NCI-H187 treated with DMSO at 0.1 percent for 48 hours (cell line): ENCODE measurements around the gene ZNF91.
"Not testable (repeated sequence)": the region's sequence is repeated elsewhere in the genome, so short reads cannot be mapped to it uniquely, and the experiment has no call there.

Experiments used
- DNase-seq: peaks from one replicate; lab custom pipeline; 2025; lab: John Stamatoyannopoulos, UW

Gene ZNF91

GRCh38 chr19:23395722-23396117, 449 bp upstream of the ZNF91 start:
- DNase-seq: not testable (repeated sequence)

DNA sequence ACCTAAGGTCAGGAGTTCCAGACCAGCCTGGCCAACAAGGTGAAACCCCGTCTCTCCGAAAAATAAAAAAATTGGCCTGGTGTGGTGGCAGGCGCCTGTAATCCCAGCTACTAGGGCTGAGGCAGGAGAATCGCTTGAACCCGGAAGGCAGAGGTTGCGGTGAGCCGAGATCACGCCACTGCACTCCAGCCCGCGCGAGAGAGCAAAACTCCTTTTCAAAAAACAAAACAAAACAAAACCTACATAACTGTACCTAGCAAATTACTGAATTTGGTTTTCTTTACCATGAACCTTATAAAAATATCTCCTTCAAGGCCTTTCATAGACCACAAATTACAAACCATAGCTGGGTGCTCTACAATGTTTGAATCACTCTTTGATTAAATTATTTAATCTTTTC, 760 bp downstream of the ZNF91 start:
- no peak for DNase-seq

GRCh38 chr19:23393121-23393520, 2.1 kb downstream of the ZNF91 start:
- no peak for DNase-seq

DNA sequence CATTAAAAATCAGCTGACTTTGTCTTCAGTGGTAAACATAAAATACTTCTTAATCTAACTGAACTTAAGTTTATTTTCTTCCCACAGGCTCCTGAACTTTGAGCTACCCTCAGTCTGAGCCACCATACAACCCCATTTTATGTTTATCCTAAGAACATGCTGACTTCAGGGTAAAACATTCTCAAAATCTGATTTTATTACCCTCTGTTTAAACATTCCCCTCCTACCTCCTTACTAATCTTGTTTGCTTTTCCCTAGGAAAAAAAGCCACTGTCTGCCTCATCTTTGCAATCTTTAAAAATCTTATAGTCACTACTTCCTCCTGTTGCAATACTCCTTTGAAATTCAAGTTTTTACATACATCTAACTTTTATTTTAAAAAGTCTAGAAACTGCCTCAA, 4.0 kb downstream of the ZNF91 start:
- no peak for DNase-seq

- no peak for DNase-seq
Measured at GRCh38 chr19:23385404-23385803, 9.9 kb downstream of the ZNF91 start.

DNA sequence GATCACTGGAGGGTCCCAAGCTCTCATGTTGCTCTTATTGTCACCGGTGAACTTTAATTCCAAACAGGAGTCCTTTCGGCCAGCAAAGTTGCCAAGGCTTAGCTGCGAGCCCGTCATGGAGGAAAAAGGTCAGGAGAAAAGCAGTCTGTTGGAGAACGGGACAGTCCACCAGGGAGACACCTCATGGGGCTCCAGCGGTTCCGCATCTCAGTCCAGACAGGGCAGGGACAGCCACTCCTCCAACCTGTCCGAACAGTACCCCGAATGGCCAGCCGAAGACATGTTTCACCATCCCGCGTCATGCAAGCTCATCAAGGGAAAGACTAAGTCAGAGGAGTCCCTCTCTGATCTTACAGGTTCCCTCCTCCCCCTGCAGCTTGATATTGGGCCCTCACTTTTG, 10.4 kb downstream of the ZNF91 start:
- no peak for DNase-seq

DNA sequence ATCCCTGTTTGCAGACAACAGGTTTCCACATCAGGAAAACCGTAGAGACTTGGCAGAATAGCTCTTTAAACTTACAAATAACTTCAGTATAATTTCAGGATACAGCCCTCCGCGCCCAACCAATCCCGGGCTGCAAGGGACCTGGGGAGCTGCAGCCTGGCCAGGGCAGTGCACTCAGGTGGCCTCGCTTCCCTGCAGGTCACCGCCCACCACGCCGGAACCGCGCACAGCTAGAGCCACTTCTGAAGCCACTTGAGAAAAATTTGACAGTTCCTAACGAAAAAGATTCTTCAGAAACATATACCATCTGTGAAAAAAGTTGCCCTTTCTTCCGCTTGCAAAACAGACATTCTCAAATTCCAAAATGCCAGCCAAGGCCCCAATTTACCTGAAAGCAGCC, 11.1 kb downstream of the ZNF91 start:
- DNase-seq: no peak

- DNase-seq: no peak
Measured at GRCh38 chr19:23382955-23383354, 12.3 kb downstream of the ZNF91 start.

DNA sequence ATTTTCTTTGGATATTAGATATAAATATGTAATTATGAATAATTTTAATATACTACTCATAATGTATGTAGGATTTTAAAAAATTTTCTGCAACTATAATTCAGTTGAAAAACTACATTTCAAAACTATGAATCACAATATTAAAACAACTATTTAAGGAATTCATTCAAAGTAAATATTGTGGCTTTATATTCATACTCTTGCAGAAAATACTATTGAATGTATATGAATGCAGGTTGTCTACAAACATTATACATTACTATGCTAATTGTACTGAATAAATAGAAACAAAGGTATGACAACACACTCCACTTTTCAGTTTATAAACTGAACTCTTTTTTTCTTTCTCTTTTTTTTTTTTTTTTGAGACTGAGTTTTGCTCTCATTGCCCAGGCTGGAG, 14.2 kb downstream of the ZNF91 start:
- no peak for DNase-seq

DNA sequence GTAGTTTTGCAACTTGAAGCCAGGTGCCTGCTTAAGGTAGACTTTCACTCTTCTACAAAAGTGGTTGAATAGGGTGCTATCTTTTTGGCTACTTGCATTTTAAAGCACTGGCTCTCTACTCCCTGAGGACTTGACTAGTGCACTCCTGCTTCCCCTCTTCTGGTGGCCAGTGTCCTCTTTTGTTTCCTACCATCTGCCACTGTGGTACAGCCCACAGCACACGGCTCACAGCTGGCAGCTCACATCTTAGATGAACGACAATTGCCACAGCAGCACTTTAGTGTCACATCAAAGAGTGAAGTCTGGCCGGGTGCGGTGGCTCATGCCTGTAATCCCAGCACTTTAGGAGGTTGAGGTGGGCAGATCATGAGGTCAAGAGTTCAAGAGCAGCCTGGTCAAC, 15.6 kb downstream of the ZNF91 start:
- DNase-seq: not testable (repeated sequence)

DNA sequence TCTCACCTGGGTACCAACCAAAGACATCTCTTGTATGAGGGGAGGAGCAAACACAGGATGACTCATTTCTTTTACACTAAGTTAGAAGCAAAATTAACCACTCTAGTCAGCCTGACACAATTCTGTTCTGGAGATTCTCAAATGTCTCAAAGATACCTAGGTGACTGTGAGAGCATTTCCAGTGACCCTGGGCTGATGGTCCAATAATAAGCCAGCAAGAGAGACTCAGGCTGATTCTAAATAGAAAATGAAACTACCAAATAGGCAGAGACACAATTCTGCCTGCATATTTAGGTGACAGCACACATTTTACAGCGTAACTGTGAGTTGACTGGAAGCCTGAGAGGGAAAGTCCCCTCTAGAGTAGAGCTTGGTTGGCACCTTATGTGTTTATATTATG, 16.3 kb downstream of the ZNF91 start:
- no peak for DNase-seq

DNA sequence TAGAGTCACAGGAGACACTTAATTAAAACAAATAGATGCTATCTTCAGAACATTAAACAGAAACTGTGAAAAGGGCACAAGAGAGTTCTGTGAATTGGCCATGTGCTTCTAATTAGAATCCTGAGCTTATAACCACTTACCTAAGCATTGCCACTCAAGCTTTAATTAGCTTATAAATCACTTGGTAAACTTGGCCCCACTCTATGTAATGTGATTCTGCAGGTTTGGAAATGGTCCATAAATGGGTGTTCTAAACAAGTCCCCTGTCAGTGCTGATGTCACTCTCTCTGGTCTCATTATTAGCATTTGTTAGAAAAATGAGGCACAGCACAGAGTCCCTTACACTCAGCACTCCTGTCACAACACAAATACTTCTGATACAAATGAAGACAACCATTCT, 18.0 kb downstream of the ZNF91 start:
- DNase-seq: no peak

GRCh38 chr19:23366437-23366836, 28.8 kb downstream of the ZNF91 start:
- no peak for DNase-seq

DNA sequence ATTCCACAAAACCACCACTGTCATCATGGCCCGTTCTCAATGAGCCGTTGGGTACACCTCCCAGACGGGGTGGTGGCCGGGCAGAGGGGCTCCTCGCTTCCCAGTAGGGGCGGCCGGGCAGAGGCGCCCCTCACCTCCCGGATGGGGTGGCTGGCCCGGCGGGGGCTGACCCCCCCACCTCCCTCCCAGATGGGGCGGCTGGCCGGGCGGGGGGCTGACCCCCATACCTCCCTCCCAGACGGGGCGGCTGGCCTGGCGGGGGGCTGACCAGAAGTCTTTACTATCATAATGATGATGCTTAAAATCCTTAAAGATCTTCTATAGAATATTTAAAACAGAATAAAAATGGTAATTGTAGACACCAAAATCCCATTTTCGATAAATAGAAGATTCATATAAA, 29.2 kb downstream of the ZNF91 start:
- DNase-seq: not testable (repeated sequence)

- no peak for DNase-seq
Measured at GRCh38 chr19:23365222-23365621, 30.0 kb downstream of the ZNF91 start.

- DNase-seq: not testable (repeated sequence)
Measured at GRCh38 chr19:23361843-23362242, 33.4 kb downstream of the ZNF91 start.

GRCh38 chr19:23351806-23352205, 43.5 kb downstream of the ZNF91 start:
- DNase-seq: no peak

DNA sequence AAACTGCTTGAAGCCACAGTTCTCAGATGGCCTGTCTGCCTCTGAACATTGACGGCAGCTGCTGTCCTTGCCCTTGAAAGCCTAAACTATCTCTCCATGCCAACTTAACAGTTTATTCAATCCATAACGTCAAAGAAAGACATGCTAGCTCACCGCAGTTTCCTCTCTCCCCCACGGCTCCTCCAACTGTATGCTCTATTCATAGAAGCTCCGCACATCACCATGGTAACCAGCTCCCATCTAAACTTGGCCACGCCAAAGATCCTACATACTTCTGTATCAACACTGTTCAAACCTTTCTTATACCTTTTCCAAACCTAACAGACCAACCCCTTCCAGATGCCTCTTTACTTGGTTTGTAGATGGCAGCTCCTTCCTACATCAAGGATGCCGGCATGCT, 48.6 kb downstream of the ZNF91 start:
- DNase-seq: no peak

DNA sequence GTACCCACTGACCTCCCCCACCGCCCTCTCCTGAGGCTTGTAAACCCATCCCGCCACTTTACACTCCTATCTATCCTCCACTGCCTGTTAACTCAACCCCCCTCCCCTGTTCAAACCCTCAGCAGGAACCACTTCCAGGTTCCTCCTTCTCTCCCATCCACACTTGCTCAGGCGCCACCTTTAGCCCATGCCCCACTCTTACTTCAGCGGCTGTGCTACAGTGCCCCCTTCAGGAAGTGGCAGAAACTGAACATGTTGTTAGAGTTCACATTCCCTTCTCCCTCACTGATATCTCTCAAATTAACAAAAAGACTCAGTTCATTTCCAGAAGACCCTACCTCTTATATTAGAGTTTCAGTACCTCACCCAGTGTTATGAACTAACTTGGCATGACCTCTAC, 49.4 kb downstream of the ZNF91 start:
- no peak for DNase-seq

- DNase-seq: no peak
Measured at GRCh38 chr19:23343434-23344010, 51.7 kb downstream of the ZNF91 start.

GRCh38 chr19:23328211-23328610, 67.1 kb downstream of the ZNF91 start:
- no peak for DNase-seq

- DNase-seq: no peak
Measured at GRCh38 chr19:23321953-23322549, 73.2 kb downstream of the ZNF91 start.

DNA sequence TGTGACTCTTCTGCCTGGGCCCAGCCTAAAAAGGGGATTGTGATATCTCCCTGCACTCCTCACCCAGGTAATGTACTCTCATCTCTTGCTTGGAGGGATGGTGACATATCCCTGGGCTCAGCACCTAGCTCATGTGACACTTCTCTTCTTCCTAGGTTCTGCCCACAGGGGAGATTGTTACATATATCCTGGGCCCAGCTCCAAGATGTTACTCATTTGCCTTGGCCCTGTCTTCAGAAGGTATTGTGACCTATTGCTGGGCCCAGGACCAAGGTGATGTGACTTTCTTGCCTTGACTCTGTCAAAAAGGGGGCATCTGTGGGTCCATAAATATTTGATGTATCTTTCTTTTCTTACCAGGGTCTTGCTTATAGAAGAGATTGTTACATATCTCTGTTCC, 73.9 kb downstream of the ZNF91 start:
- not testable (repeated sequence) for DNase-seq

DNA sequence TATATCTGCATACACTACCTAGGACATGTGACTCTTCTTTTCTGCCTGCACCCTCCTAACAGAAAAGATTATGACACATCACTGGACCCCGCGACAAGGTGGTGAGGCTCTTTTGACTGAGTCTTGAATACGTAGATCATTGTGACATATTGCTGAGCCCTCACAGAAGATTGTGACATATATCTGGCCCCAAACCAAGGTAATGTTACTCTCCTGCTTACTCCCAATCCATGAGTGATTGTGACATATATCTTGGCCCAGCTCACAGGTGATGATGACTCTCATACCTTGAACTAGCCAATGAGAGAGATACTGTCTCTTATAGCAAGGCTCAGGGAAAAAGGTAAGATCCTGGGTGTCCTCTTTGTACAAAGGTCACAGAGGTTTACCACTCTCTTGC, 75.7 kb downstream of the ZNF91 start:
- DNase-seq: not testable (repeated sequence)
